Activated naive CD4-positive, alpha-beta T cell treated with anti-CD3 and anti-CD28 coated beads, Interleukin-2, amount 50 U/mL, for 16 hours (primary cell): Measurements from ENCODE around the gene TMEM17.

Experiments used
- DNase-seq: peaks from one replicate; pipeline ENCODE4 v3.0.0-alpha.2; 2020

Gene TMEM17

GRCh38 chr2:62452701-62453454, 53.1 kb downstream of the TMEM17 start:
- no peak for DNase-seq

GRCh38 chr2:62450716-62451191, 55.2 kb downstream of the TMEM17 start:
- DNase-seq: no peak
